Activated T-helper 2 cell treated with anti-CD3 and anti-CD28 coated beads, Interferon-gamma antibody, Interleukin-2, Interleukin-4, amounts not matched to agents 10 μg/mL and 5 μg/mL and 100 μg/mL, durations not matched to agents 14 hours and 24 hours and 36 hours (primary cell): ENCODE measurements around the gene MALSU1. TPM values are rescaled to one million over a fixed set of nuclear protein-coding genes. Genes with fewer than 3 reads are reported as not detected.
"Not testable (repeated sequence)": the region's sequence is repeated elsewhere in the genome, so short reads cannot be mapped to it uniquely, and the experiment has no call there.

Source experiments
- DNase-seq: peaks from one replicate; pipeline ENCODE4 v3.0.0; 2021; ENCODE audit warnings: low spot score
- H3K27ac Mint-ChIP-seq: one replicate; pipeline ENCODE4 v1.8.0; 2021; ENCODE audit warnings: mixed read lengths
- H3K27me3 Mint-ChIP-seq: one replicate; pipeline ENCODE4 v1.8.0; 2021; ENCODE audit warnings: low read depth, mixed read lengths
- H3K36me3 Mint-ChIP-seq: one replicate; pipeline ENCODE4 v1.8.0; 2021; ENCODE audit warnings: low read depth, mixed read lengths
- H3K4me1 Mint-ChIP-seq: one replicate; pipeline ENCODE4 v1.8.0; 2021; ENCODE audit warnings: low read depth, mixed read lengths
- H3K4me3 Mint-ChIP-seq: one replicate; pipeline ENCODE4 v1.8.0; 2021; ENCODE audit warnings: low read depth, mild to moderate bottlenecking, moderate library complexity, mixed read lengths
- H3K9me3 Mint-ChIP-seq: one replicate; pipeline ENCODE4 v1.8.0; 2021; ENCODE audit warnings: mixed read lengths
- intact Hi-C: fragments of 100-400 bp; cut with micrococcal nuclease; formaldehyde crosslinking; loops from one replicate; pipeline ENCODE4 v1.15.1; 2023
- total RNA-seq: library from RNA; stranded (reverse); gene quantifications from 2 replicates; pipeline ENCODE4 v1.2.3, GENCODE V29; 2022

MALSU1 gene
- total RNA-seq, 1 donor from 2014 or later: 83.6 TPM

DNA sequence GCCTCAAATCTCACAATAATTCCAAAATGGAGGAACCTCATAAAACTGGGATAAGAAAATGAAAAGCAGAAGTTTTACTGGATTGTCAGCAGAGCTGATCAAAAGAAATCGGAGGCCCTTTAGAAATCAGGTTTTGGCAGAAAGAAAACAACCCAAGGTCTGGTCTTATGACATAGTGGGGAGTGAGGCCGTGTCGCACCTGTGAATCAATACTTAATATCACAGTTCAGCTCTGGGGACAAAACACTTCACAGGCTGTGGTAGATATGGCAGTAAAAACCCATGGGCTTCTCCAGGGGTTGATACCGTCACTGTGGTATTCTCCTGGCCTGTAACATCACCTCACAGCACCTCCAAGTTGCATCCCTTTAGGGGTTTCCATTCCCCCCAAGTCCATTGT lies 6.5 kb upstream of the MALSU1 start:
- Mint-ChIP-seq H3K36me3 (no peaks in the 10 kb centered on the region), H3K4me1 (peaks cover 6% of the 10 kb centered on the region), H3K4me3 (no peak overlapping the region), H3K27me3 (no peaks in the 10 kb centered on the region), H3K27ac (no peak overlapping the region), H3K9me3 (no peaks in the 10 kb centered on the region)
- intact Hi-C loops: no loop called here
- no peak for DNase-seq

DNA sequence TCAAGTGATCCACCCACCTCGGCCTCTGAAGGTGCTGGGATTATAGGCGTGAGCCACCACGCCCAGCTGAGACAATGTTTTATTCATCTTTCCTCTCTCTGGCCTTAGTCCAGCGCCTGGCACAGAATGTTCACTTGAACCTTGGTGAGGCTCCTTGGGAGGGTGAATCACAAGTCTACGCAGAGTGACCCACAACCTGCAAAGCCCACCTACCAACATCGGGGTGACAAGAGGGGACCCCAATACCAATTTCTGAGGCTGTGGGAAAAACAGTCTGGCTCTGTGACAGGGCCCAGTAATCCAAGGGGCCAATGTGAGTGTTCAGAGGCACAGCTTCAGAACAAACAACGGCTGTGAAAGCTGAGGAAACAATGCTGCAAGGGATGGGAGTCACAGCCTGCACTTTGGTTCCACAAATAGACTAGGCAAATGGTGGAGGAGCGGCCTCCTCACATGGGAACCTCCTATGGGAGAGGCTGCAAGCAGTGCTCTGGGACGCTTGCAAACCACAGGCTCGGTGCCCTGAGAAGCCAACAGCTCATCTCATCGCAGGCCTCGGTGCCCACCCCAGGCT lies 5.6 kb upstream of the MALSU1 start:
- no peak for DNase-seq
- no peaks in the 10 kb centered on the region for H3K9me3 Mint-ChIP-seq
- intact Hi-C loops: no loop called here
- H3K27me3 Mint-ChIP-seq: no peaks in the 10 kb centered on the region
- no peak overlapping the region for H3K27ac Mint-ChIP-seq
- no peak overlapping the region for H3K4me3 Mint-ChIP-seq
- H3K4me1 Mint-ChIP-seq: peaks cover 3% of the 10 kb centered on the region
- H3K36me3 Mint-ChIP-seq: peaks cover 4% of the 10 kb centered on the region

DNA sequence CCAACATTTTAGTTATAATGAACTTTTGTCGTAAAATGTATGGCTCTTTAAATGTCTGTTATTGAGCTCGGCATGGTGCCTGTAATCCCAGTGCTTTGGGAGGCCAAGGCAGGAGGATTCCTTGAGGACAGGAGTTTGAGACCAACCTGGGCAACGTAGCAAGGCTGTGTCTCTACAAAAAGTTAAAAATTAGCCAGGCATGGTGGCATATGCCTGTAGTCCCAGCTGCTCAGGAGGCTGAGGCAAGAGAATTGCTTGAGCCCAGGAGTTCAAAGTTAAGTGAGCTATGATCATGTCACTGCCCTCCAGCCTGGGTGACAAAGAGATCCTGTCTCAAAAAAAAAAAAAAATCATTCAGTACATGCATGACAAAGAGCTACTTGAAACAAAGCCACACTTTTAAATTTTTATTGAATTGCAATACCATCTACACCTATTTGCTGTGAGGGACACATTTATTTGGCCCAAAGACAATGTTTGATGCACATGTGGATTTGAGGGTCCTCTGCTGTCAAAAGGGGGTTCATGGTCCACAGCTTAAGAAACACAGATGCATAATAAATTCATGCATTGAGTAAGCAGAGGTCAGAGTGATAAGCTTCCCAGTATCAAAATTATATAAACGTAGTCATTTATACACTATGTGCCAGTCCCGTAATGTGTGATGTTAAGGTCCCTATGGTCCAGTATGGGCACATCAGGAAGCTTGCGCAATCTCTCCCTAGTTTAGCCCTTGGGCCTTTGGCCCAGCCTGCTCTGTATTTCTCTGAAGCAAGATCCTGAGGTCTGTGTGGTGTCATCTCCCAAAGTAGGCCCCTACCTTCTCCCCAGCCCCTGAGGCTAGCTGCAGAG lies 4.4 kb upstream of the MALSU1 start:
- H3K27ac Mint-ChIP-seq: no peak overlapping the region
- no peaks in the 10 kb centered on the region for H3K27me3 Mint-ChIP-seq
- H3K36me3 Mint-ChIP-seq: peaks cover 8% of the 10 kb centered on the region
- H3K9me3 Mint-ChIP-seq: peaks cover 4% of the 10 kb centered on the region
- peaks cover 9% of the 10 kb centered on the region for H3K4me1 Mint-ChIP-seq
- no peak for DNase-seq
- H3K4me3 Mint-ChIP-seq: no peak overlapping the region
- intact Hi-C loops: loop anchor here (5.0 kb wide), 1 partner anchor 53 kb away; no protein-coding TSS in a partner anchor

DNA sequence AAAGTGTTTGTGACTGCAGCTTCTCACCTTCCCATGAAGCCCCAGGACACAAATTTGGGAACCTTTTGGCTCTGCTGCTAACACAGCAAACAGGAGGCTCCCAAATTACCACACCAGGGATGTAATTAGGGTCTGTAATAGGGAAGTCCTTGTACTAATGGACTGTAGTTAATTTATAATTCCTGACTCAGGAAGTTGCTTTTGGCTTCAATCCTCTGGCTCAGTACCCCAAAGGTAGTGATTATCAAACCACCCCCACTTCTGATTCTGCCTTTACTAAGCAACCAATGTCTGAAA lies 3.8 kb upstream of the MALSU1 start:
- DNase-seq: no peak
- H3K4me3 Mint-ChIP-seq: no peak overlapping the region
- H3K27ac Mint-ChIP-seq: no peak overlapping the region
- intact Hi-C loops: loop anchor here (5.0 kb wide), 1 partner anchor 52 kb away; no protein-coding TSS in a partner anchor
- no peaks in the 10 kb centered on the region for H3K27me3 Mint-ChIP-seq
- H3K36me3 Mint-ChIP-seq: peaks cover 8% of the 10 kb centered on the region
- H3K4me1 Mint-ChIP-seq: peaks cover 12% of the 10 kb centered on the region
- peaks cover 4% of the 10 kb centered on the region for H3K9me3 Mint-ChIP-seq

DNA sequence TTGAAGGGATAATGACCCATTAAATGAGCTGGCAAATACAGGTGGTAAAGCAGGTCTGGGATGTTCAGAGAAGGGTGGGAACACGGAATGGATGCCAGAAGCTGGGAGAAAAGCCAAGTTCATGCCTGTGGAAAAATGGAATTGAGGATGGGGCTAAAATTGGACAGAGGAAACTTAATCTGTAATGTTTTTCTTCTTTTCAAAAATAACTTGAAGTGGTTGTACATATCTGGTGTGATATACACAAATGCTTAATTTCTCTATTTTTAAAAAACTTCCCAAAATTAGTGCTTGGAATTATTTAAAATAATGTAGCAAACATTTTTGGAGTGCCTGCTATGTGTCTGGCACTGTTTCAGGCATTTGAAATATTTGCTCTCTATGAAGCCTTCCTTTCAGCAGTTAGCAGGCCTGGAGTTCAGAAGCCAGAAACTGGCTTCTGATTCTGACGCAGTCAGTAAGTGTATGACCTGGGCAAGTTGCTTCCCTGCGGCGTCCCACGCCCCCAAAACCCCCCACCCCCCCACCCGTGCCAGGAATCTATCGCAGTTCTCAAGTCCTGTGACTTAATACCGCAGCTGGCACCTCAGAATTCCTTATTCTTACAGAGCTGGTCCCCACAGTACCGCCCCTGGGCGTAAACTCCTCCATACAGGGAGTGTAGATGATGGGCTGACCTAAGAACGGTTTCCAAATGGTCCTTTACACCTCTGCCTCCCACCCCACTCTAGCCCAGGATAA lies 828 bp upstream of the MALSU1 start:
- intact Hi-C loops: loop anchor here (2.0 to 5.0 kb wide), 4 partner anchors 26 to 172 kb away; partner anchors contain the start of gene IGF2BP3
- H3K27me3 Mint-ChIP-seq: no peaks in the 10 kb centered on the region
- no peak for DNase-seq
- H3K9me3 Mint-ChIP-seq: peaks cover 4% of the 10 kb centered on the region
- H3K4me3 Mint-ChIP-seq: peak overlapping the region; percentile 86
- peak overlapping the region; percentile 92 for H3K27ac Mint-ChIP-seq
- H3K4me1 Mint-ChIP-seq: peaks cover 29% of the 10 kb centered on the region
- H3K36me3 Mint-ChIP-seq: peaks cover 27% of the 10 kb centered on the region

DNA sequence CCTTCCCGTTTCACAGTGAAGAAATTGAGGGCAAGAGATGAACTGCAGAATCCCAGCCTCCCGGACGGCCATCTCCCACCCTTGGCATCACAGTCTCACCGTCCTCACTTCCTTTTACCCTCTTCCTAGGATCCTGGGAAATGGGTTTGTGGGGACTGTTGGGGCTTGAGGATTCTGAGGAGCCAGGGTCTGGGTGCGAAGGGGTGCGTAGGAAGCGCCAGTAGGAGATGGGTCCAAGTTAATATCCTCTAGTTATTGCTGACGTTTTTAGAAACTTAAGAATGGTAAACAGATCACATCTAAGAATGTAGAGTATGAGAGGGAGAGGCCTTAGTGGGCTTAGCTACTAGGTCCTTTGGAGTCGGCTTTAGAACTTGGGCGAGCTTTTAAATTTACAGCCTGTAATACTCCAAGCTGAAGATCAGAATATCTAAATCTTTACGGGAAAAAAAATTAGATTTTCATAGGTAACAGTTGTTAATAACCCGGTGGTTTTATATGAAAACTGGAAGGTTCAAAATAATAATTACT lies 696 bp downstream of the MALSU1 start:
- Mint-ChIP-seq H3K36me3 (peaks cover 39% of the 10 kb centered on the region), H3K27me3 (no peaks in the 10 kb centered on the region), H3K27ac (peak overlapping the region; percentile 92), H3K9me3 (peaks cover 4% of the 10 kb centered on the region), H3K4me1 (peaks cover 36% of the 10 kb centered on the region), H3K4me3 (peak overlapping the region; percentile 86)
- no peak for DNase-seq
- intact Hi-C loops: loop anchor here (1.0 to 5.0 kb wide), 5 partner anchors 27 to 232 kb away; partner anchors contain the start of gene IGF2BP3

DNA sequence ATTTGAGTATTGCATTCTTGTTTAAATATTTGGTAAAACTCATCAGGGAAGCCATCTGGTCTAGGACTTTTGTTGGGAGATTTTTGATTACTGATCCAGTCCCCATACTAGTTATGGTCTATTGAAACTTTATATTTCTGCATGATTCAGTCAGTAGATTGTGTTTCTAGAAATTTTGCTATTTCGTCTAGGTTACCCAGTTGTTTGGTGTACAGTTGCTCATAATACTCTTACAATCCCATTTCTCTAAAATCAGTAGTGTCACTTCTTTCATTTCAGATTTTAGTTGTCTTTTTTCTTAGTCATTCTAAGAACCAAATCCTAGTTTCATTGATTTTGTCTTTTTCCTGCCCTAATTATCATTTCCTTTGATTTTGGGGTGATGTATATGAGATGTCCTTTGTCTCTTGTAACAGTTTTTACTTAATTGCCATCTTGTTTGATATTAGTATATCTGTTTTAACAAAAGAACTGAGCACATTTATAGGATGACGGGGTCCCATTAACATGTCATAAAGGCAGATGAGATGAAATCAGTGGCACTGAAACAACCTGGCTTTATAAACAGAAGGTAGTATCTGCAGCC lies 7.9 kb downstream of the MALSU1 start:
- Mint-ChIP-seq H3K27ac (peak overlapping the region; percentile 53), H3K4me3 (no peak overlapping the region), H3K27me3 (no peaks in the 10 kb centered on the region), H3K4me1 (peaks cover 37% of the 10 kb centered on the region), H3K9me3 (no peaks in the 10 kb centered on the region), H3K36me3 (peaks cover 89% of the 10 kb centered on the region)
- DNase-seq: no peak
- intact Hi-C loops: loop anchor here (2.0 kb wide), 1 partner anchor 50 kb away; no protein-coding TSS in a partner anchor

DNA sequence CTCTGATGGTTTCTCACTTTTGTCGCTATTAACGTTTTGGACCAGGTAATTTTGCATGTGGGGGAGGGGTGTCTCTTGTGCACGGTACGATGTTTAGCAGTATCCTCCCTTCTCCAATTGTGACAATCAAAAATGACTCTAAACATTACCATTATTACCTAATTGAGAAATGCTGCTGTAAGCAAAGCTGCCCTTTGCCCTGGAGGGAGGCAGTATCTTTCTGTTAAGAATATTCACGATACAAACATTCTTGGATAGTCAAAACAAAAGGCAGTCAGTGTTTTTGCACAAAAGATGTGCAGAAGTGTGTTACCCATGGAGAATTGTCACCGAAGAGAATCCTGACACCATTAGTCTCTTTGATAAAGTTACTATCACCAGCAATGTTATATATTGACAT lies 9.6 kb downstream of the MALSU1 start:
- peaks cover 27% of the 10 kb centered on the region for H3K4me1 Mint-ChIP-seq
- no peaks in the 10 kb centered on the region for H3K9me3 Mint-ChIP-seq
- H3K27ac Mint-ChIP-seq: no peak overlapping the region
- intact Hi-C loops: no loop called here
- no peak overlapping the region for H3K4me3 Mint-ChIP-seq
- no peaks in the 10 kb centered on the region for H3K27me3 Mint-ChIP-seq
- no peak for DNase-seq
- peaks cover 86% of the 10 kb centered on the region for H3K36me3 Mint-ChIP-seq

DNA sequence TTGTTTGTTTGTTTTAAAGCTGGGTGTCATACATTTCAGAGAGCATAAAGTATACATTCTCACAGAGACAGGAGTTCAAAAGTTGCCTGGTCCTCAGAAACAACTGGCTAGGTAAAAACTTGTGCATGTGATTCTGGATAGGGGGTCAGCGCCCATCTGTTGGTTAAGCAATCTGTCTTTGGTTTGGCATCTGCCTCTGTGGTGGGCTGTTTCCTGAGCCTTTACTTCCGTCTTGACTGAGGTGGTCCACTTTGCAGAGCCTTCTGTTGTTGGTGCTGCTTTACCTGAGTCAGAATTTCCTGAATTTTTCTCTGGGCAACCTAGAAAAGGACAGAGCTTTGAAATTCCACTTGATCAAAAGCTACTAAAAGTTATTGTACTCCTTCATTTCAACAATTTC lies 13.0 kb downstream of the MALSU1 start:
- H3K9me3 Mint-ChIP-seq, intact Hi-C loops, H3K27me3 Mint-ChIP-seq, H3K4me1 Mint-ChIP-seq, H3K4me3 Mint-ChIP-seq, DNase-seq, H3K27ac Mint-ChIP-seq: not testable (repeated sequence)
- peaks cover 64% of the 10 kb centered on the region for H3K36me3 Mint-ChIP-seq

DNA sequence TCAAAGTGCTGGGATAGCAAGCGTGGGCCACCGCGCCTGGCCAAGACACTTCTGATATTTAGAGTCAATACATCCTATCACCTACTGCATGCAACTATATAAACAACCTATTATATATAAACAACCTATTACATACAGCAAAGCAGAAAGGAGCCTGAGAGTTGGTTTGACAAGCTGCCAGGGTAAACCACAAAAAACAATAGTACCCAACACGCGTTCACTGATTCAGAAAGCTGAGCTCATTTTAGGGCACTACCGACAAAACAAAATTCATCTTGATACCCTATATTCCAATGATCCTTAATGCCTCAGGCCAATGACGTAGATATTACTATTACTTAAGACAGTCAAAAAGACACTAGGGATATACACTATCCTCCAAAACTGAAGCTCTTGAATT lies 16.2 kb downstream of the MALSU1 start:
- Mint-ChIP-seq H3K27me3 (no peaks in the 10 kb centered on the region), H3K9me3 (no peaks in the 10 kb centered on the region), H3K36me3 (peaks cover 61% of the 10 kb centered on the region), H3K4me3 (no peak overlapping the region), H3K4me1 (peaks cover 1% of the 10 kb centered on the region), H3K27ac (no peak overlapping the region)
- intact Hi-C loops: no loop called here
- no peak for DNase-seq

DNA sequence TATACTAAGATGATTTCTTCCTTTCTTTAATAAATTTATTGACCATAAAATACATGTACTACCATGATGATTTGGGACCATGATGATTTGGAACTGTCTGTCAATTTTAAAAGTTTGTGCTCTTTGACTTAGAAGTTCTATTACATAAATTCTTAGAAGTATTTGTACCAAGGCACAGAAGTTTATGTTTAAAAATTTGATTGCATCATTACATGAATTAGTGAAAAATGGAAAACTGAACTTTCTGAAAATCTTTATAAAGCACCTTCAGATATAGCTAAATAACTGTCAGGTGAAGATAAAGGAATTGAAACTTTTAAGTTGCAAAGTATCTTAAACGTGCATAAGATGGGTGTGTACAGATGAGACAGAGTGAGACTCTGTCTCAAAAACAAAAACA lies 32.0 kb downstream of the MALSU1 start:
- H3K4me1 Mint-ChIP-seq: no peaks in the 10 kb centered on the region
- H3K4me3 Mint-ChIP-seq: no peak overlapping the region
- H3K36me3 Mint-ChIP-seq: peaks cover 44% of the 10 kb centered on the region
- DNase-seq: no peak
- H3K9me3 Mint-ChIP-seq: no peaks in the 10 kb centered on the region
- no peak overlapping the region for H3K27ac Mint-ChIP-seq
- intact Hi-C loops: no loop called here
- no peaks in the 10 kb centered on the region for H3K27me3 Mint-ChIP-seq

DNA sequence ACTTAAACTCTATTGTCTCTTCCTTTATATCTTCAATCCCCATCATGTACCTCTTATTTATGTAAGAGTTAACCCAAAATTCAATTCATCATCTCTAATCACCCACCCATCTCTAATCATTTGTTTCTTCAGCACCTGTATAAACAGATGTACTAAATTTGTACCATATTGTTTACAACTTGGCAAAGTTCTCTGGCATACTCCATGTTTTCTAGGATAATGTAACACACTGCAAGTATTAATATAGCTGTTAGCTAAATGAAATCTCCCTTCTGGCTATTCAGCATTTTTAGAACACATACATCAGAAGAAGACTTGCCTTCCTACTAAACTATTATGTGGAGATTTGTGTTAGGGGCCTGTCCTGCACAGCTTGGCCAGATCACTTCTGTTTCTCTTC lies 33.1 kb downstream of the MALSU1 start:
- no peak for DNase-seq
- Mint-ChIP-seq H3K9me3 (no peaks in the 10 kb centered on the region), H3K27ac (no peak overlapping the region), H3K27me3 (no peaks in the 10 kb centered on the region), H3K4me1 (no peaks in the 10 kb centered on the region), H3K36me3 (peaks cover 46% of the 10 kb centered on the region), H3K4me3 (no peak overlapping the region)
- intact Hi-C loops: no loop called here
